ENCODE data around the gene APLP1.

Gene APLP1

GRCh38 chr19:35841961-35842595, 26.3 kb upstream of the APLP1 start:
- no peak overlapping the region for H3K4me3 ChIP-seq (ENCODE audit: low read length)
- no peak for TF ChIP-seq CTCF (conservative IDR thresholded peaks at IDR 0.05; ENCODE audit: low read depth, low read length)
- no peak for DNase-seq (ENCODE audit: low read depth)

GRCh38 chr19:35842666-35843272, 25.6 kb upstream of the APLP1 start:
- TF ChIP-seq CTCF (conservative IDR thresholded peaks at IDR 0.05; ENCODE audit: low read depth, low read length): no peak
- no peak overlapping the region for H3K4me3 ChIP-seq (ENCODE audit: low read length)
- no peak for DNase-seq (ENCODE audit: low read depth)

DNA sequence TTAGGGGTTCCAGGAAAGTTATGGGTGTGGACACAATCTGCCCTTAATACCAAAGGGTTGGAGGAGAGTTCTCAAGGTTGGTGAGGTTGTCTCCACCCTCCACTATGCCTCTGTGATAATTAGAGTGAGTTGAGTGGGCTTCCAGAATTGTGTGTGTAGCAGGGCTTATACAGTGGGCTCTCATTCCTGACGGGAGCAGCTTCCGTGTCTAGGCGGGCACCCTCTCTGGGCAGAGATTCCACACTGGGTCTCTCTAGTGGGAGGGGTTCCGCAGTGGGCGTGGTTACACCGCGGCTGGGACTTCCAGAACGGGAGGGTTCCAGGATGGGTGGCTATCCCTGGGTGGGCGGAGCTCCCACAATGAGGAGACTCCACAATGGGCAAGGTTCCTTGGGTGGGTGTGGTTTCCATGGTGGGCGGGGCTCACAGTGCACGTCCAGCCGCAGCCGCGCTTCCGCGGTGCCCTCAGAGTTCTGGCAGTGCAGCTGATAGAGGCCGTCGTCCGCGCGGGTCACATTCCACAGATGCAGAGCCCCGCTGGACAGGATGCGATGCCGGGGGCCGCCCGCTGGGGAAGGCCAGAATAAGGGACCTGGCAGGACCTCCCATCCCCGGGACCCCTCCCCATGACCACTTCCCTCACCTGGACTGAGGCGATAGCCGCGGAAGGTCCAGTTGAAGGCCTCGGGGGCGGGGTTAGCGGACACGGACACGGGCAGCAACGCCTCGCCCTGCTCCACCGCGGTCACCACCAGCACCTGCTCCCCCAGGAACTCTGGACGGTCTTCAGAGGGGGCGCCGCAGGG, 24.5 kb upstream of the APLP1 start:
- no peak for TF ChIP-seq CTCF (conservative IDR thresholded peaks at IDR 0.05; ENCODE audit: low read depth, low read length)

DNA sequence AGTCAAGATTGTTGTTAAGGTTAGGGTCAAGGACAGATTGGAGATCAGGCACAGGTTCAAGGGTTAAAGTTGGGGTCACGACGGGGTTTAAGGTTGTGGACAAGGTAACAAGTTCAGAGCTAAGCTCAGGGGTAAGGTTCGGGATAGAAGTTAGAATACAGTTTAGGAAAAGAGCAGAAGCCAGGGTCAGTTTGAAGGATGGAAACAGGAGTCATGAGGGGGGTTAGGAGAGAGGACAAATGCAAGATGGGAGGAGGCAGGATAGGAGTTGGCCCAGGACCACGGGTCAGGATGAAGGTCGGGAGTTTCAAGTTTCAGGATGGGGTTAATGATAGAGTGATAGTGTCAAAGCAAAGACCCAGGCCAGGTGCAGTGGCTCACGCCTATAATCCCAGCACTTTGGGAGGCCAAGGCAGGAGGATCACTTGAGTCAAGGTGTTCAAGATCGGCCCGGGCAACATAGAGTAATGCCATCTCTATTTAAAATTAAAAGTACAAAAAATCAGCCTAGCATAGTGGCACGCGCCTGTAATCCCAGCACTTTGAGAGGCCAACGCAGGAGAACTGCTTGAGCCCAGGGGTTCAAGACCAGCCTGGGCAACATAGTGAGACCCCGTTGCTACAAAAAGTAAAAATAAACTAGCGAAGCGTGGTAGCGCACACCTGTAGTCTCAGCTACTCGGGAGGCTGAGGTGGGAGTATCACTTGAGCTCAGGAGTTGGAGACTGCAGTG, 23.7 kb upstream of the APLP1 start:
- no peak for TF ChIP-seq CTCF (conservative IDR thresholded peaks at IDR 0.05; ENCODE audit: low read depth, low read length)
- DNase-seq (ENCODE audit: low read depth): no peak
- no peak overlapping the region for H3K4me3 ChIP-seq (ENCODE audit: low read length)

More for the DNA sequence above, 24.5 kb upstream of the APLP1 start:
- no peak for DNase-seq (ENCODE audit: low read depth)
- H3K4me3 ChIP-seq (ENCODE audit: low read length): no peak overlapping the region

GRCh38 chr19:35845215-35846037, 22.9 kb upstream of the APLP1 start:
- H3K4me3 ChIP-seq (ENCODE audit: low read length): peak overlapping the region; percentile 17
- DNase-seq (ENCODE audit: low read depth): no peak
- TF ChIP-seq CTCF (conservative IDR thresholded peaks at IDR 0.05; ENCODE audit: low read depth, low read length): no peak

DNA sequence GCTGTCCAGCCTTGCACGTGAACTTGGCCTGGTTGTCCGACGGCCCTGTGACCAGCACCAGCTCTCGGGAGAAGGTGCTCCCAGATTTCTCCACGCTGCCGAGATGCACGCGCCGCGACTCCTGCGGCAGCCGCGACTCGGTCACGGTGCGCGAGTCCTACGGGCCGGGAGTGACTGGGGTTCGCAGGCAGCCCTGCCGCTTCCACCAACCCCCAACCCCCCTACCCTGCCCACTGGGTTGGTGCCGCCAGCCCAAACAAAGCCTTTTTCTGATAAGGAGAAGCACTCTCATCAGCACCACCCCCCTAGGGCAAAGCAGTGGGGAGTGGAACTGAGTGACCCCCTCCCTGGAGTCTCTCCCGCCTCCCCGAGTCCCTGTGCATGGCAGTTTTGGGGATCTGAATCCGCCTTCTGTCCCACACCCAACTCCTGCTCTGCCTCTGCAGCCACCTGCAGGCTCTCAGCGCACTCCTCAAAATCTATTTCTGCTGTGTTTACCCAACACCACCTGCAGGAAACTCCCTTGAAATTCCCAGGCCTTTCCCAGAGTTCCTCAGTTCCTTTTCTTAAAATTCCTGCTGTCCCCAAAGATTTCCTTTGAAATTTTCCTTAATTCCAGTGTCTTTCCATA, 22.2 kb upstream of the APLP1 start:
- DNase-seq (ENCODE audit: low read depth): no peak
- no peak for TF ChIP-seq CTCF (conservative IDR thresholded peaks at IDR 0.05; ENCODE audit: low read depth, low read length)
- H3K4me3 ChIP-seq (ENCODE audit: low read length): no peak overlapping the region

Measured in retinal pigment epithelial cell (primary cell).